ENCODE data around the gene ACTR5. TPM values are rescaled to one million over a fixed set of nuclear protein-coding genes. Genes with fewer than 3 reads are reported as not detected.

The ACTR5 gene
- polyA plus RNA-seq, 1 of the 3 experiments (the other 2 are of a cell fraction), result 9.7 TPM

DNA sequence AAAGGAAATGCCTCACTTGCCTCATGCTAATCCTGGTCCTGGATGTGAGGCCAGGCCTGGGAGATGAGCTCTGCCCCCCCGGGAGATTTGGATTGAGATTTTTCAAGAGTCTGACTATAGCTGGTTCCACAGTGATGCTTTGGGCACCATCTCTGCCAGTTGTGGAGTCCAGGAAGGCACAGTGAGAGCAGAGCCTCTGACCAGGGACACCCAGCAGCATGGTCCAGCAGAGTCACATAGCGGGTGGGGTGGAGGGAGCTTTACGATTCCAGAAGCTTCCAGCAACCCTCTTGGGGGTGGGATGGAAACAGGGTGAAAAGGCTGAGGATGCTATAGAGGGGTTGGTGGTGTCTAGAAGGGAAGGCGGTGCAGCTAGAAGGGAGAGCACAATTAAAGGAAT lies 15.3 kb upstream of the ACTR5 start:
- Histone ChIP-seq H3K79me2 (ENCODE audit: insufficient read depth) (no peaks in the 10 kb centered on the region), H3K4me1 (ENCODE audit: control insufficient read depth in 1 of 2, insufficient read depth in 2 of 2, low read depth in 1 of 2, low read length in 1 of 2) (peaks cover 0 to 16% of the 10 kb centered on the region in 2 experiments; a peak in 2 of 4 replicates), H3K4me2 (no peak overlapping the region), H2AFZ (ENCODE audit: low read depth) (no peak overlapping the region), H3K4me3 (ENCODE audit: low read depth in 2 of 2, low read length in 1 of 2) (no peak overlapping the region), H4K20me1 (ENCODE audit: insufficient read depth) (no peaks in the 10 kb centered on the region), H3K27me3 (ENCODE audit: insufficient read depth) (peaks cover 85% of the 10 kb centered on the region), H3K9ac (no peak overlapping the region), H3K9me3 (no peaks in the 10 kb centered on the region), H3K27ac (ENCODE audit: low read depth in 2 of 2, low read length in 1 of 2) (no peak overlapping the region), H3K36me3 (replicated peaks in 1 of 2; ENCODE audit: control insufficient read depth in 1 of 2, insufficient read depth in 2 of 2, low read length in 1 of 2) (no peaks in the 10 kb centered on the region), H3F3A (replicated peaks; ENCODE audit: insufficient read depth) (no peaks in the 10 kb centered on the region), H3K9me2 (no peaks in the 10 kb centered on the region)
- TF ChIP-seq, protein P1, sequence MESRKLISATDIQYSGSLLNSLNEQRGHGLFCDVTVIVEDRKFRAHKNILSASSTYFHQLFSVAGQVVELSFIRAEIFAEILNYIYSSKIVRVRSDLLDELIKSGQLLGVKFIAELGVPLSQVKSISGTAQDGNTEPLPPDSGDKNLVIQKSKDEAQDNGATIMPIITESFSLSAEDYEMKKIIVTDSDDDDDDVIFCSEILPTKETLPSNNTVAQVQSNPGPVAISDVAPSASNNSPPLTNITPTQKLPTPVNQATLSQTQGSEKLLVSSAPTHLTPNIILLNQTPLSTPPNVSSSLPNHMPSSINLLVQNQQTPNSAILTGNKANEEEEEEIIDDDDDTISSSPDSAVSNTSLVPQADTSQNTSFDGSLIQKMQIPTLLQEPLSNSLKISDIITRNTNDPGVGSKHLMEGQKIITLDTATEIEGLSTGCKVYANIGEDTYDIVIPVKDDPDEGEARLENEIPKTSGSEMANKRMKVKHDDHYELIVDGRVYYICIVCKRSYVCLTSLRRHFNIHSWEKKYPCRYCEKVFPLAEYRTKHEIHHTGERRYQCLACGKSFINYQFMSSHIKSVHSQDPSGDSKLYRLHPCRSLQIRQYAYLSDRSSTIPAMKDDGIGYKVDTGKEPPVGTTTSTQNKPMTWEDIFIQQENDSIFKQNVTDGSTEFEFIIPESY (IDR thresholded peaks at IDR 0.05; ENCODE audit: borderline replicate concordance, low read depth), result no peak
- TF ChIP-seq MXI1 (IDR thresholded peaks at IDR 0.05; ENCODE audit: low read depth, low read length) (no peak), EP300 (IDR thresholded peaks at IDR 0.05; ENCODE audit: borderline replicate concordance in 1 of 2, low read depth in 1 of 2, low read length in 1 of 2) (no peak), MEF2A (IDR thresholded peaks at IDR 0.05; ENCODE audit: borderline replicate concordance, low read depth) (no peak), FOXM1 (IDR thresholded peaks at IDR 0.05; ENCODE audit: low read depth) (no peak), USF1 (IDR thresholded peaks at IDR 0.05; ENCODE audit: borderline replicate concordance, low read depth) (no peak), RFX5 (IDR thresholded peaks at IDR 0.05; ENCODE audit: low read length) (no peak), RXRA (IDR thresholded peaks at IDR 0.05; ENCODE audit: borderline replicate concordance, low read depth) (no peak), SIN3A (IDR thresholded peaks at IDR 0.05; ENCODE audit: borderline replicate concordance, low read depth, low read length) (no peak), CHD2 (IDR thresholded peaks at IDR 0.05; ENCODE audit: low read length, partially characterized antibody) (no peak), ELF1 (IDR thresholded peaks at IDR 0.05) (no peak)
- TF ChIP-seq, protein P2, sequence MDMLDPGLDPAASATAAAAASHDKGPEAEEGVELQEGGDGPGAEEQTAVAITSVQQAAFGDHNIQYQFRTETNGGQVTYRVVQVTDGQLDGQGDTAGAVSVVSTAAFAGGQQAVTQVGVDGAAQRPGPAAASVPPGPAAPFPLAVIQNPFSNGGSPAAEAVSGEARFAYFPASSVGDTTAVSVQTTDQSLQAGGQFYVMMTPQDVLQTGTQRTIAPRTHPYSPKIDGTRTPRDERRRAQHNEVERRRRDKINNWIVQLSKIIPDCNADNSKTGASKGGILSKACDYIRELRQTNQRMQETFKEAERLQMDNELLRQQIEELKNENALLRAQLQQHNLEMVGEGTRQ (IDR thresholded peaks at IDR 0.05; ENCODE audit: borderline replicate concordance, low read depth, low read length), result no peak
- TF ChIP-seq, protein P3, sequence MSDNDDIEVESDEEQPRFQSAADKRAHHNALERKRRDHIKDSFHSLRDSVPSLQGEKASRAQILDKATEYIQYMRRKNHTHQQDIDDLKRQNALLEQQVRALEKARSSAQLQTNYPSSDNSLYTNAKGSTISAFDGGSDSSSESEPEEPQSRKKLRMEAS (IDR thresholded peaks at IDR 0.05; ENCODE audit: low read depth), result no peak
- TF ChIP-seq, protein P4, sequence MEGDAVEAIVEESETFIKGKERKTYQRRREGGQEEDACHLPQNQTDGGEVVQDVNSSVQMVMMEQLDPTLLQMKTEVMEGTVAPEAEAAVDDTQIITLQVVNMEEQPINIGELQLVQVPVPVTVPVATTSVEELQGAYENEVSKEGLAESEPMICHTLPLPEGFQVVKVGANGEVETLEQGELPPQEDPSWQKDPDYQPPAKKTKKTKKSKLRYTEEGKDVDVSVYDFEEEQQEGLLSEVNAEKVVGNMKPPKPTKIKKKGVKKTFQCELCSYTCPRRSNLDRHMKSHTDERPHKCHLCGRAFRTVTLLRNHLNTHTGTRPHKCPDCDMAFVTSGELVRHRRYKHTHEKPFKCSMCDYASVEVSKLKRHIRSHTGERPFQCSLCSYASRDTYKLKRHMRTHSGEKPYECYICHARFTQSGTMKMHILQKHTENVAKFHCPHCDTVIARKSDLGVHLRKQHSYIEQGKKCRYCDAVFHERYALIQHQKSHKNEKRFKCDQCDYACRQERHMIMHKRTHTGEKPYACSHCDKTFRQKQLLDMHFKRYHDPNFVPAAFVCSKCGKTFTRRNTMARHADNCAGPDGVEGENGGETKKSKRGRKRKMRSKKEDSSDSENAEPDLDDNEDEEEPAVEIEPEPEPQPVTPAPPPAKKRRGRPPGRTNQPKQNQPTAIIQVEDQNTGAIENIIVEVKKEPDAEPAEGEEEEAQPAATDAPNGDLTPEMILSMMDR (IDR thresholded peaks at IDR 0.05), result no peak
- ChIA-PET CTCF (interaction anchor here (0.8 to 14.6 kb wide), 10 partner anchors 9 to 317 kb away, joined by 3 to 510 read pairs (median 5); partner anchors contain the start of genes ACTR5, FAM83D and SLC32A1), POLR2A (no interaction called here)
- DNase-seq, result no peak
- WGBS (ENCODE audit: low lambda C conversion rate), result 28% methylated on average over 4 of the region's 4 CpGs

Data from SK-N-SH (cell line).